Limb (tissue), 2 donors: Measurements from ENCODE around the gene TRAPPC1.

Source experiments
- DNase-seq, 2 donors: peaks; one replicate each; pipeline ENCODE4 v3.0.0-alpha.2; 2016; ENCODE audit errors: extremely low spot score in 2 of 2

The TRAPPC1 gene

DNA sequence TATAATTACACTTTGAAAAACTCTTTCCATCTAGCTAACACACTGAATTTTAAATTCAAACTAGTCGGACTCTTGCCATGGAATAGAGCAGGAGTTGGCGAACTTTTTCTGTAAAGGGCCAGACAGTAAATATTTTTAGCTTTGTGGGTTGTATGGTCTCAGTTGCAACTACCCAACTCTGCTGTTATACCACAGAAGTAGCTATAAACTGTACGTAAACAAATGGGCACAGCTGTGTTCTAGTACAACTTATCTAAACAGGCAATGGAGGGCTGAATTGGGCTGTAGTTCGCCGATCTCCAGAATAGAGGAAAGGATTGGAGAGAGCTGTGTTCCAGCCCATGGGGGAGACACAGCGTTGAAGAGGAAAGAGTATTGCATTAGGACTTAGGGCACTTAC, 9.0 kb upstream of the TRAPPC1 start:
- no peak for DNase-seq

GRCh38 chr17:7940034-7940433, 8.3 kb upstream of the TRAPPC1 start:
- DNase-seq, result no peak

DNA sequence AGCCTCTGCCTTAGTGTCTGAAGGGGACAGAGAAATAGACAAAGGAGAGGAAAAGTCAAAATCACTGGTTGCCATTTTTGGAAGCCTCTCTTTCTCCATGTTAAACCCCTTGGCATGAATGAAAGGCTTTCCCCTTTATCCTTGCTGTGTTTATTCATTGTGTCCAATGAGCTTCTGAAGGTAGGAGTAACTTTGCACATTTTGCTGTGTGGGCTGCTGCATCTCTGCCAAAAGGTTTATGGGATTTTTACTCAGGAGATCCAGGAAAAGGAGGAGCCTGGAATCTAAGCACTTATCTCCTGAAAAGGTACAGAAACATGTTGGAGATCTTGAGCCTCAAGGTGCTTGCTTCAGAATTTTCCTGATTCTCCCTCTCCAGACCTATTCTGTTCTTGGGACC, 4.1 kb upstream of the TRAPPC1 start:
- DNase-seq, result no peak

GRCh38 chr17:7932949-7933348, 1.2 kb upstream of the TRAPPC1 start:
- DNase-seq, result no peak

GRCh38 chr17:7932483-7932891, 741 bp upstream of the TRAPPC1 start:
- DNase-seq, result peak in 1 of 2 donors; percentile 49

DNA sequence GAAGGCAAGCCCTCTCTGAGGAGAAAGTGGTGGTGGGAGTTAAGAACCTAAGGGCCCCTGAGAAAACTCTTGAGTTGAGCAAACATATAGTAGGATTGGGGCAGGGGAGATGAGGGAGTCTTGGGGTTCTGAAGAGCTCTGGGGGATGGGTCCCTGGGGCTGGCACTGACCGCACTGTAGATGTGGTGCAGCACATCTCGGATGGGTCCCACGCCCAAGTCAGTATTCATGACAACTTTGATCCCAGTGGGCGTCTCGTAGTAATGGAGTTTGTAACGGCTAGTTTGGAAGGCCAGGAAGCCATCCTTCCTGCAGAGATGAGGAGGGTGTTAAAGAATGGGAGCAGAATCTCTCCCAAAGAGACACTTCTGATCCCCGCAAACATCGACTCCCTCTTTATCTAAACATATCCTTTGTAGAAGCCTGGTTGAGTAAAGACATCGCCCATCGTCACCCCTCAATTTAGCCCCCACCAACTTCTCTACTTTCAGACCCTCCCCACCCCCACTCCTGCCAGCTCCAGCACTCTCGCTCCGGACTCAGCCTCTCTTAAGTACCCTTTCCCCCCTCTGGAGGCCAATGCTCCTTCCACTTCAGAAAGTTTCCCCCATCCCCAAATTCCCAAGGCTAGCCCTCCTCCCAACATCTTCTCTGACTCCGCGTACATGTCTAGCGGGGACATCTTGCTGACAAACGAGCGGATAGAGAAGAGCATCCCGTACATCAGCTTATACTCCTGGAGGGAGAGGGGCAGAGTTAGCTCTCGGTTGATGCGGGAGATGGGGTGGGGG, 710 bp downstream of the TRAPPC1 start:
- no peak for DNase-seq

- peak; percentile 83 to 86 for DNase-seq
Observed at GRCh38 chr17:7929158-7930023, 2.4 kb downstream of the TRAPPC1 start, which contains the start of gene KCNAB3. Gene KCNAB3, minus strand, starts transcription at chr17:7929856. Its CDS starts 421 bp downstream, at chr17:7929435.

DNA sequence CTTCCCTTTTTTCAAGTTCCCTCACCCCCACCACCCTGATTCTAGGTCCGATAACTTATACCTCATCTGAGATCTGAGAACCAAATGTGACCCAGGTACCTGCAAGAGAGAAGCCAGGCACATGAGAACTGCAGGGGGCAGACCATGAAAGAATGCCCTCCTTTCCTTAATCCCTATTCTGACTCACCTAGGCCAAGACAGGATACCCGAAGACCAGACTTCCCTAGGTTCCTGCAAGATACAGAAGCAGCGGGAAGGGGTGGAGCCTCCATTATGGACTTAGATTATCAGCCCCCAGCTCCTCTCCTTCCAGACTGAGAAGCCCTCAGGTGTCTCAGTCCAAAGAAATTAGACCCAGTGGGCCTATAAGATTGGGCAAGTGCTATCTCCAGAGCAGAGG, 4.2 kb downstream of the TRAPPC1 start:
- no peak for DNase-seq

DNA sequence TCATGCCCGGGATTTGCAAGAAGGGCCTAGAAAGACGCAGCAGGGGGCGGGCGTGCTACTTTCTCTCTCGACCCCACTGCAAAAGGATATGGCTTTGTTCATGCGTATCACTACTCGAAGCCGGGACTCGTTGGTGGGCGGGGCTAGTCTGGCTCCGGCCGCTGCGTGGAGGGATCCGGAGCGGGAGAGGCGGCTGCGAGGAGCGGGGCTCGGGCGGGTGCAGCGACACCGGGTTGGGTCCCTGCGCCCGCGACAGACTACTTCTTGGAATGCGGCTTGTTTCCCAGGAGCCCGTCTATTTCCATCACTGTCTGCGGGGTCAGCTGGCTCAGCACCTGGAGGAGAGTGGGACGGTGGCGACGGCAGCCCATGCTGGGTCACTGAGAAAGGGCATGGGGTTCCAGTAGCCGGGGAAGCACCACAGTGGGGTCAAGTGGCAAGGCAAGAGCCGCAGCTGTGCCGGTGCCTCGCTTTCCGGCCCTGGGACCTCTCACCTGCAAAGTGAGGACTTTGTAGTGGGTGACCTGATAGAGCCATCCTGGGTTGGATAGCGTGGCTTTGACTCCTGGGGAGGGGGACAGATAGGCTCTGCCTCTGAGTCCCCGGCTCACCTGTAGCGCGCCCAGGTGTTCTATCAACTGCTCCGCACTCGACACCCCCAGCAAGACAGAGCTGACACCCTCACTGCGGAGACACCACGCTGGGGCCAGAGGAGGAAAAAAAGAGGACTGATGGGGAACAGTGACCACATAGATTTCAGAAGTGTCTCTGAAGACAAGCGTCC, 8.7 kb downstream of the TRAPPC1 start:
- DNase-seq, result peak; percentile 92 to 94

DNA sequence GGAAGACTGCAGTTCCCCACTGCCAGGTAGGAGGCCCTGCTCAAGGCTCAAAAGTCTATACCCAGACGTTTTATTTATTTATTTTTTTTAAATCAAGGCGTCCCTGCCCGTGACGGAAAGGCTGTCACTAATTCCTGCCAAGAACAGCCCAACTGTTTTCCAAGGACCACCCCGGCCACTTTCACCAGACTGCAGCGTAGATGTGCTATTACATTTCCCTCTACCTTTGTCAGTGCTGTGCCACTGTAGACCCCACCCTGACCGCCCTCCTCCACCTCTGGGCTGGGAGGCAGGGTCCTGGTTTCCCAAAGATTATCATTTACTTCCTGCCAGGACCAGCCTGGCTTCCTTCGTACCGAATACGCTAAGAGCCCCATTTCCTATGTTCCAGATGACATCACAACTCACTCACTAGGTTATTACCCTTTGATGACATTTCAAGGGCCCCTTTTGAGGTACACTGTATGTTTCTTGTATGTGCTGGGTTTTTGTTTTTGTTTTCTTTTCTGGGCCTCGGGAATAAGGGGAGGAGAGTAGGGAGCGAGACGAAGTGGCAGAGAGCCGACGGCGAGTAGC, 9.4 kb downstream of the TRAPPC1 start:
- DNase-seq, result peak in 1 of 2 donors; percentile 16

- no peak for DNase-seq
Observed at GRCh38 chr17:7916808-7917207, 14.9 kb downstream of the TRAPPC1 start.

- no peak for DNase-seq
Observed at GRCh38 chr17:7916385-7916682, 15.4 kb downstream of the TRAPPC1 start.

DNA sequence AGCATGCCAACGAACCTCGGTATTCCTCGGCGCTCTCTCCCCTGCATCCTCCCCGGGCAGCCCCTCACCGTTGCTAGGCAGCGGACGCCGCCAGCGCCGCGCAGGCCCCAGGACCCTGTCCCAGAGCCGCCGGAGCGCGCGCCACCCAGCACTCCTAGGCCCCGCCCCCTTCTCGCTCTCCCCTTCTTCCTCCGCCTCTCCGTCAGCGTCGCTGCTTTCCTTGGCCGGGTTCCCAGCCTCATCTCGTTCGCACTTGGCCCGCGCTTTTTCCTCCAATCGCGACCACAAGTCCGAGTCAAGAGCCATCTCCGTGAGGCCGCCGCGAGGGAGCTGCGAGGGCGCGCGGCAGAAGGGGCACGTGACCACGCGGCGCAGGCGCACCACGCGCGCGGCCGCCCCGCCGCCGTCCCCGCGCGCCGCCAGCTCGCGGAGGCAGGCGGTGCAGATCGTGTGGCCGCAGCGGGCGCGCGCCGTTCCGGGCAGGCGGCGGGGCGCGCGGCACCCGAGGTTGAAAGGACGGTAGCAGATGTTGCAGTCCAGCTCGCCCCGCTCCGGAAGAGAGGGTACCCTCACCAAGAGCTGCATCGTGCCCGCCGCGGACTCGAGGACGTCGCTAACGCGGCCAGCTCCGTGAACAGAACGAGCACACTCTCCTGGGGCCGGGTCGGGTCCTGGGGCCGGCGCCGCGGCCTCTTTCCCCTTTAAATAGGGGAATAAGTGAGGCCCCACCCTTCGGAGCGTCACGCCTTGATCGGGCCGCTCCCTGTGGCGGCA, 15.9 kb downstream of the TRAPPC1 start, which contains the start of gene RNF227:
RNF227 (minus strand) TSS at position 679 of the 774 bp plus-strand sequence; CDS start at position 585, 94 bp downstream.
- DNase-seq, result peak; percentile 97 to 98

DNA sequence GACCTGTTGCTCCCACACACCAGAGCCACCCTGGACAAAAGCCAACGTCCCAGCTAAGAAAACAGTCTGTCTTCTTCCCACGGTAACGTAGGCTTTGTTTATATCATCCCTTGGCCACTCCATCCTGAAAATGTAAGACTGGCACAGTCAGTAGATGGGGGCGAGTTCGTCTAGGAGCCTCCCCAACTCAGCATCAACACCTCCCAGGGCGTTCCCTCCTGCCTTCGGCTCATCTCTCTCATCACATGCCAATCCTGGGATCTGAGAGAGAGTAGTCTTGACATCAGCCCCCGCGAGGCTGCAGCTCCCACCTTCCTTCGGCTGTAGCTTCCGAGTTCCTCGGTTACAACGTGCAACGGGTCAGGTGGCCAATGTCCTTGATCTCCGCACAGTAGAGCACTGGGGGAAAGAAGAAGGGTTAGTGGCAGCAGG, 16.6 kb downstream of the TRAPPC1 start:
- peak in 1 of 2 donors; percentile 5 for DNase-seq

DNA sequence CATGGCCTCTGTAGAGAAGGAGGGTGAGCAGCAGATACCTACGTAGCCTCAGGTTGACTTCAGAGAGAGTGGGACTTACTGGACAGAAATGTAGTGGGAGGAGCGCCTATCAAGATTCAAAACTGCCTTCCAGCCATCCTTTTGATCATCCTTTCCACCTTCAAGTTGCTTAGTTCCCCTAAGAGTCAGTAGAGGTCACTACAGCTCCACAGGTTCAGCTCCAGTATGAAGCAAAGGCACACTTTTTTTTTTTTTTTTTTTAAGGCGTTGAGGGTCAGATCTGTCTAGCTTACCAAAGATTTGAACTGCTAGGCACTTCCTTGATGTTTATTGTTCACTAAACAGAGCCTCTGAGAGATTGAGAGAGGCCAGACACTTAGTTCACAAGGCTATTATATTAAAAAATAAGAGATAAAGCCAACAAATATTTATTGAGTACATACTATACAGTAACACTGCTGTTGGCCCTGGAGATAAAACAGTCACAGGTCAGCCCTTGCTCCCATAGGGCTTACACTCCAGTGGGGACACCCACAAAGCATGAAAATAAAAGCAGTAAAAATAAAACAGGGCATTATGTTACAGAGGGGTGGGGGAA, 18.7 kb downstream of the TRAPPC1 start:
- DNase-seq, result peak in 1 of 2 donors; percentile 60

DNA sequence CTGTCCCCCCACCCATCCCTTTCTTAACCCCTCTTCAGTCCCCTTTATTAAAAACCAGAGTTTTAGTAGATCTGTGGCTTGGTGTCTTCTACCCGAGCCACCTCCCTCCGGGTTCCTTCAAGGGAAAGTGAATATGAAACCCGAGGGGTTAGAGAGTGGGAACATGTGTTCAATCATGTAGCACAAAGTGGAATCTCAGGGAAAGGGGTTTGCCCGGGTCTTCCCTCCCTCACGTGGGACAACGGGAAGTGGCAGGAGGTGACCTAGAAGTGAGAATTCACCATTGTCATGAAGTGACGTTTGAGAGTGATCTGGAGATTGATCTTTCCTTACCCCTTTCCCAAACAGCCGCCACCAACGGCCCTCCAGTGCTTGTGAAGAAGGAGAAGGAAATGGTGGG, 20.6 kb downstream of the TRAPPC1 start:
- DNase-seq, result no peak

DNA sequence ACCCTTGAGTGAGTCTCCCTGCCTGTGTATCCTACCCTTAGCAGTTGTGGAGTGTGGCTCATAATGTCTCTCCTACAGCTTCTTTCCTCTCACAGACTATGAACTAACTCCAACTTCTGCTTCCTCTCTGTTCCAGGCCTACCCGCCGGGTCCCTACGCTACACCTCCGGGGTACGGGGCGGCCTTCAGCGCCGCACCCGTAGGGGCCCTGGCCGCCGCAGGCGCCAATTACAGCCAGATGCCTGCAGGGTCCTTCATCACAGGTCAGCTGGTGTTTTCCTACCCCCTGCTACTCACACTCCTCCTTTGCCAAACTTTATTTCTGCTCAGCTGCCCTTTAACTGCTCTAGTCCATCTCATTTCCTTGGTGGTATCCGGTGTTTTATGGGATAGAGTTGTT, 21.0 kb downstream of the TRAPPC1 start:
- no peak for DNase-seq

- no peak for DNase-seq
Observed at GRCh38 chr17:7910281-7910680, 21.5 kb downstream of the TRAPPC1 start.

- DNase-seq, result no peak
Observed at GRCh38 chr17:7909089-7909488, 22.7 kb downstream of the TRAPPC1 start.
